Endothelial cell of umbilical vein (primary cell): Measurements from ENCODE around the gene ABL1.

Source experiments
- CTCF ChIP-seq, 2 donors: IDR thresholded peaks; 1 replicate in 1 of 2; 2 replicates in 1 of 2; pipeline ENCODE4 v1.5.1; 2011; ENCODE audit warnings: low read length in 2 of 2, mild to moderate bottlenecking in 2 of 2, moderate library complexity in 2 of 2, control low read depth in 1 of 2, inconsistent platforms in 1 of 2, low read depth in 1 of 2; ENCODE audit not compliant: insufficient read depth in 1 of 2; ENCODE audit errors: extremely low read depth in 1 of 2
- EZH2 ChIP-seq: IDR thresholded peaks from 2 replicates; pipeline ENCODE4 v1.6.1; 2012; ENCODE audit warnings: borderline replicate concordance, low read depth, mild to moderate bottlenecking, moderate library complexity, low read length, inconsistent platforms; ENCODE audit not compliant: severe bottlenecking
- JUN ChIP-seq: IDR thresholded peaks from 2 replicates; pipeline ENCODE4 v1.6.1; 2011; ENCODE audit warnings: borderline replicate concordance, low read depth; ENCODE audit not compliant: insufficient read length, insufficient read depth
- MYC ChIP-seq: IDR thresholded peaks from one replicate; pipeline ENCODE4 v1.6.1; 2011; ENCODE audit warnings: mild to moderate bottlenecking, low read depth, low read length
- POLR2A ChIP-seq: IDR thresholded peaks from 2 replicates; pipeline ENCODE4 v1.6.1; 2012; ENCODE audit warnings: low read depth, mild to moderate bottlenecking, control low read depth, low read length
- POLR2AphosphoS5 ChIP-seq: IDR thresholded peaks from 2 replicates; pipeline ENCODE4 v1.6.1; 2012; ENCODE audit warnings: low read depth, mild to moderate bottlenecking, control low read depth, low read length, moderate library complexity; ENCODE audit not compliant: insufficient read depth
- TF ChIP-seq, protein P1 (sequence below): IDR thresholded peaks from 2 replicates; pipeline ENCODE4 v1.6.1; 2011; ENCODE audit not compliant: insufficient read depth, insufficient read length

GRCh38 chr9:130865921-130866320, 30.9 kb downstream of the ABL1 start:
- TF ChIP-seq POLR2AphosphoS5 (no peak), CTCF (IDR thresholded peaks at IDR 0.05; ENCODE audit: extremely low read depth in 1 of 2, insufficient read depth in 1 of 2, low read depth in 1 of 2, low read length in 2 of 2) (no peak), POLR2A (no peak), EZH2 (no peak), MYC (no peak), JUN (no peak)
- TF ChIP-seq, protein P1, sequence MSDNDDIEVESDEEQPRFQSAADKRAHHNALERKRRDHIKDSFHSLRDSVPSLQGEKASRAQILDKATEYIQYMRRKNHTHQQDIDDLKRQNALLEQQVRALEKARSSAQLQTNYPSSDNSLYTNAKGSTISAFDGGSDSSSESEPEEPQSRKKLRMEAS, result no peak
